Inflammatory macrophage (primary cell): ENCODE results near the gene PDS5A.
"Not testable (repeated sequence)": the region's sequence is repeated elsewhere in the genome, so short reads cannot be mapped to it uniquely, and the experiment has no call there.

Experiments
- DNase-seq, 2 donors: peaks; one replicate each; pipeline ENCODE4 v3.0.0-alpha.2; 2020 to 2022

The PDS5A gene

DNA sequence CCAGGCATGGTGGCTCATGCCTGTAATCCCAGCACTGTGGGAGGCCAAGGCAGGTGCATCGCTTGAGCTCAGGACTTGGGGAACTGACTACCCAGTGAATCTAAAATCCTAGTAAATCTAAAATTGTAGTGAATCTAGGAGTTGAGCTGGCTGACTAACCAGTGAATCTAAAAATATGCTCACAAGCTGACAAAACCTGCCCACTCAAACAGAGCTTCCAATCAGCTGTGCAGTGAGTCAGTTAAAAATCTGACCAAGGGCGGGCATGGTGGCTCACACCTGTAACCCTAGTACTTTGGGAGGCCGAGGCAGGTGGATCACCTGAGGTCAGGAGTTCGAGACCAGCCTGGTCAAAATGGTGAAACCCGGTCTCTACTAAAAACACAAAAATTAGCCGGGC, 72.7 kb downstream of the PDS5A start:
- DNase-seq: not testable (repeated sequence)

DNA sequence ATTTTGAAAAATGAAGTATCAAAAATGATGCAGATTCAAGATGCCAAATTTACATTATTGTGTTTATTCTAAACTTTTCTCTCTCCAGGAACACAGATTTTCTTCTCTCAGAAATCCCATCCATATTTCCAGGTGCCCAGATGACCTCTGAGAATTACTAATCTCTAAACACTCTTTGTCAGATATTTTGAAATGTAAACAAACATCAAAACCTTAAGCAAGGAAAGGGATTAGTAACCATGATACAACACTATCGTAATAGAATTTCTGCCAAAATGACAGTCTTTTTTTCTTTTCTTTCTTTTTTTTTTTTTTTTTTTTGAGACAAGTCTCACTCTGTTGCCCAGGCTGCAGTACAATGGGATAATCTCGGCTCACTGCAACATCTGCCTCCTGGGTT, 76.7 kb downstream of the PDS5A start:
- DNase-seq: no peak

DNA sequence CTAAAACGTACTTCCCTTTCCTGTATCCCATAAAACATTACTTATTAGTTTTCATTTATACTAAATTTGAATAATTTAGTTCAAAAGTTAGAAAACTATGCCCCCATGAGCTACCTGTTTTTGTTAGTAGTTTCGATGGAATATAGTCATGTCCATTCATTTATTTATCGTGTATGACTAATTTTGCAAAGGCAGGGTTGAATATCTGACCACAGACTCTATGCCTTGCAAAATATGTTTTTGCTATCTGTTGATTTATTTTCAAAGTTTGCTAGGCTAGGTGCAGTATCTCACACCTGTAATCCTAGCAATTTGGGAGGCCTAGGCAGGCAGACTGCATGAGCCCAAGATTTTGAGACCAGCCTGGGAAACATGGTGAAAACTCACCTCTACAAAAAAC, 78.4 kb downstream of the PDS5A start:
- DNase-seq: no peak

DNA sequence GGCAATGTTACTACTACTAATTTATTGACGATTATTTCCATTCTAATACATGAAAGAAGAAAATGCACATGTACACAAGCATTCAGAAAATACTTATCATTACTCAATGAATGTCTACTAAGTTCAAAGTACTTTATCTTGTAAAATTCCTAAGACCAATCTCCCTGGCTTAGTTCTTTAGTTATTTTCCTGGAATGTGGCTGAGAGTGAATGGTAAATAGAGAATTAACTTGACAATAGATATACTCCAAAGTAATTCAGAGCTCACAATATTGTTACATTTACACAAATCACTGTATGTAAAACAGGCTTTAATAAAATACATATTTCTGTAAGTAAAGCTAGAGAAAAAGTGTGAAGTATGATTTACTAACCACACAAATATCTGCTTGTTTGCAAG, 79.7 kb downstream of the PDS5A start:
- no peak for DNase-seq

DNA sequence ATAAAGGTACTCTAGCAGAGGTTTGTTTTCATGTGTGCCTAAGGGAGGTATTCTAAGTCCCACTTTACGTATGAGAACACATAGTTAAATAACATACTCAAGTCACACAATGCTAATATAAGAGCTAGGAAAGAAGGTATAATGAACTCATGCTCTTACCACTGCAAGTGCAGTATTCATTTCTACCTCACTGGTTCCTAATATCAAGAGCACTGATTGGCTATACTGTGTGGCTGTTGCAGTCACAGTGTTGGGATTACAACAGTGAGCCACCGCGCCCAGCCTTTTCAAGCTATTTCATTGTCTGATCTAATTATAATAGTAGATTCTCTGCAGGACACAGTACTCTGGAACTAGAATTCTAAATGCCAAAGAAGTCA, 84.0 kb downstream of the PDS5A start:
- DNase-seq: no peak

DNA sequence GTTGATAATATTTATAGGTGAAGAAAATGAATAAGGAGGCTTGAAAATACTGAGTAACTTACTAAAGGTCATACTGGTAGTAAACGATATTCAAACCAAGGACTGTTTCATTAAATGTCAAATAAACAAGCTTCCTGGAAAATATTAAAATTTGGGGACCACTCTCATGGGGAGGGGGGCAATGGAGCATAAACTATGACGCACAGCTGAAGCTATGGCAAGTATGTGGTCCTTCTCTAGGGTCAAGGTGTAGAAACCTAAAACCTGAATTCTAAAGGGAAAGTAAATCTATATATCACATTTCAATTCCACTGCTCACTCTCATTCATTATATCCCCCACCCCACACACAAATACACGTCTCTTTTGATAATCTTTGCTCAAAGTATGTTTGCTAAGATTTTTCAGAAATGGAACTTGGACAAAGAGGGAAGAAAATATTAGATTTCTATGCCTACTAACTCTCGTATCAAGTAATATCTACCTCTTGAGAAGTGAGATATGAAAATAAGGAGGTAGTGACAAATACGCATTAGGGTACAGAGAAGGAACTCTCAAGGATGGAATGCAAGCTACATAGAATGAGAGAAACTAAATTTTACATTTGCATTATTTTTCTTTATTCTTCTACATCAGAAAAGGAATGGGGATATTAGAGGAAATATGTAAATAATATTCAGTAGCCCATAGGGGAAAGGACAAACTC, 84.6 kb downstream of the PDS5A start:
- no peak for DNase-seq

DNA sequence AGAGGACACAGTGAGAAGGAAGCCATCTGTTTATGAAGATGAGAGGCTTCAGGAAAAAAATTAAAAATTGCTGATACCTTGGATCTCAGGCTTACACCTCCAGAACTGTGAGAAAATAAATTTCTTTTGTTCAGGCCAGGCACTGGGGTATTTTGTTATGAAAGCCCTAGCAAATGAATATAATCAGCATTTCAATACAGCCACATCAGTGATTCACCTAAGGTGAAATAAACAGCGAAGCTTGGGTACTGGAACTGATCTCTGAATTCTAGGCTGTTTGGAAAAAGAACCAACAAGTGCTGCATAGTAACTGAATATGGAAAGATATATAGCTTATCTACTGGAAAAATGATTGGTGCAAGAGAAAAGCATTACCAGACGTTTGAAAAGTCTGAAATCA, 88.5 kb downstream of the PDS5A start:
- DNase-seq: no peak

DNA sequence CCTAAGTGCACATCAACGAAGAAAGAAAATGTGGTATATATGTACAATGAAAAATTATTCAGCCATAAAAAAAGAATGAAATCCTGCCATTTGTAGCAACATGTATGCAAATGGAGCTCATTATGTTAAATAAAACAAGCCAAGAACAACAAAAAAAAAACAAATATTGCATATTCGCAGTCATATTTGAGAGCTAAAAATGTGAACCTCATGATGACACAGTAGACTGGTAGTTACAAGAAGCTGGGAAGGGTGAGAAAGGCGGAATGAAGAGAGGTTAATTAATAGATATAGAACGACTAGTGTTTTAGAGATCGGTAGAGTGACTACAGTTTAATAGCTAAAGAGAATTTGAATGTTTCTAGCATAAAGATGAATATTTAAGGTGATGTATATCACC, 89.2 kb downstream of the PDS5A start:
- no peak for DNase-seq

DNA sequence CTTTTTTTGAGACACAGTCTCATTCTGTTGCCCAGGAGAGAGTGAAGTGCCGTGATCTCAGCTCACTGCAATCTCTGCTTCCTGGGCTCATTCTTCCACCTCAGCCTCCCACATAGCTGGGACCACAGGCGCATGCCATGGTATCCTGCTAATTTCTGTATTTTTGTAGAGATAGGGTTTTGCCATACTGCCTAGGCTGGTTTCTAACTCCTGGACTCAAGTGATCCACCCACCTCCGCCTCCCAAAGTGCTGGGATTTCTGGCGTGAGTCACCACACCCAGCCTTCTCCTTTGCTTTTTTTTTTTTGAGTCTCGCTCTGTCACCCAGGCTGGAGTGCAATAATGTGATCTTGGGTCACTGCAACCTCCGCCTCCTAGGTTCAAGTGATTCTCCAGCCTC, 94.1 kb downstream of the PDS5A start:
- peak; percentile 34 to 72 for DNase-seq

DNA sequence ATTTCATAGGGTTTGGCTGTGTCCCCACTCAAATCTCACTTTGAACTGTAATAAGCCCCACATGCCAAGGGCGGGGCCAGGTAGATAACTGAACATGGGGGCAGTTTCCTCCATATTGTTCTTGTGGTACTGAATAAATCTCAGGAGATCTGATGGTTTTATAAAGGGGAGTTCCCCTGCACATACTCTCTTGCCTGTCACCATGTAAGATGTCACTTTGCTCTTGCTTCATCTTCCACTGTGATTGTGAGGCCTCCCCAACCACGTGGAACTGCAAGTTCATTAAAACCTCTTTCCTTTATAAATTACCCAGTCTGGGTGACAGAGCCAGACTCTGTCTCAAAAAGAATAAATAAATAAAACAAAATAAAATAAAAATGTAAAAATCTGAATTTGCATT, 95.9 kb downstream of the PDS5A start:
- peak; percentile 26 to 31 for DNase-seq

DNA sequence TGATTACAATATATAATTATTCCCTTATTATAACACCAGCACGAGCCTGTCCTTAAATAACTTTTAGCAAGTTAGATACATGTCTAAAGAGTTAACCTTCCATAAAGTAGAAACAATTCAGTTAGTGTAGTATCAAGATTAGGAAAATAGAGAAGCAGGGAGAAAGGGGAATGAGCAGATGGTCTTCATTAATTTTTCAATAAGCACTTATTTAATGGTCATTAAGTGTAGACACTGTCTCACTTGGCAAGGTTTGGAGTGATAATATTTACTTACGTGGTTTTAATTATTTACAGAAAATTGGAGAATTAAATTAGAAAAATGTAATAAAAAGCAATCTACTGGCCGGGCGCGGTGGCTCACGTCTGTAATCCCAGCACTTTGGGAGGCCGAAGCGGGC, 99.7 kb downstream of the PDS5A start:
- DNase-seq: no peak

DNA sequence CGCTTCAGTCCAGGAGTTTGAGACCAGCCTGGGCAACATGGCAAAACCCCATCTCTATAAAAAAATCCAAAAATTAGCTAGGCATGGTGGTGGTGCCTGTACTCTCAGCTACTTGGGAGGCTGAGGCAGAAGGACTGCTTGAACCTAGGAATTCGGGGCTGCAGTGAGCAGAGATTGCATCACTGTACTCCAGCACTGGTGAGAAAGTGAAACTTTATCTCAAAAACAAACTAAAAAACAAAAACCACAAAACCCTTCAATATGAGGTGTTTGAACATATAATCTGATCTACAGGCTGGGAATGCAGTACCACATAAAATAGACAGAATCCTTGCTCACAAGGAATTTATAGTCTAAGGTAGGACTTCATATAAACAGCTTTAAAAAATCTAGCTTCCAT, 103.9 kb downstream of the PDS5A start:
- no peak for DNase-seq

DNA sequence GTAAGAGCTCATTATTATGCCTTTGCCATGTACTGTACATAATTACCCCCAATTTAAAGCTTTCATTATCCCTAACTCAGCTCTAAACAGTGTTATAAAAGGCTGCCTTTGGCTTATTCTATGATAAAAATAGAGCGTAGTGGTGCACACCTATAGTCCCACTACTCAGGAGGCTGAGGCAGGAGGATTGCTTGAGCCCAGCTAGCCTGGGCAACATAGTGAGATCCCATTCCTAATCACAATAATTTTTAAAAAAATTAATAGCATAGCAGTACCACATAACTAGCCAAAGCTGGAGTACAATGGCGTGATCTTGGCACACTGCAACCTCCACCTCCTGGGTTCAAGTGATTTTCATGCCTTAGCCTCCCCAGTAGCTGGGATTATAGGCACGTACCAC, 112.4 kb downstream of the PDS5A start:
- no peak for DNase-seq

DNA sequence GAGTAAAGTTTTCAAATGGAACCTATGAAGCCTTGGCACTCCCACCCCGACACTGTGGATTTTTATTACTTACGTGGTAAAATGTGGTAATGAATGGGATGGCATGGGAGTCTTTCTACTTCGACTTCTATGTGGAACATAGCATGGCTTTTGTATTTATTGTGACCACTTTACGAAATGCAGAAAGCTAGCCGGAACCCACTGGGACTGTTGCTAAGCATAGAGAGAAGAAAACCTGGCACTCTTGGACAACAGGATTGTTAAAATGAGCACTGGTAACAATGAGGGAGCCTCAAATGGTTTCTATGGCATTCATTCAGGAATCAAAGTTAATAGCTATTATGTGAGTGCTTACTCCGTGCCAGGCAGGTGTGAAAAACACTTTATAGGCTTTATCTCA, 113.3 kb downstream of the PDS5A start:
- no peak for DNase-seq

DNA sequence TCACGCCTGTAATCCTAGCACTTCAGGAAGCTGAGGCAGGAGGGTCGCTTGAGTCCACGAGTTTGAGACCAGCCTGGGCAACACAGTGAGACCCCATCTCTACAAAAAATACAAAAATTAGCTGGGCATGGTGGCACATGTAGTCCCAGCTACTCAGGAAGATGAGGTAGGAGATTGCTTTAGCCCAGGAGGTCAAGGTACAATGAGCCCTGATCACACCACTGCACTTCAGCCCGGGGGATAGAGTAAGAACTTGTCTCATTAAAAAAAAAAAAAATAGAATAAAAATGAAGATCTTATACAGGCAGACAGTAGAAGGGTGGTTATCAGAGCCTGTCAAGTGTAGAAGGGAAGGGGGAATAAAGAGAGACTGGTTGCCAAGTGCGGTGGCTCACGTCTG, 116.9 kb downstream of the PDS5A start:
- DNase-seq: no peak

DNA sequence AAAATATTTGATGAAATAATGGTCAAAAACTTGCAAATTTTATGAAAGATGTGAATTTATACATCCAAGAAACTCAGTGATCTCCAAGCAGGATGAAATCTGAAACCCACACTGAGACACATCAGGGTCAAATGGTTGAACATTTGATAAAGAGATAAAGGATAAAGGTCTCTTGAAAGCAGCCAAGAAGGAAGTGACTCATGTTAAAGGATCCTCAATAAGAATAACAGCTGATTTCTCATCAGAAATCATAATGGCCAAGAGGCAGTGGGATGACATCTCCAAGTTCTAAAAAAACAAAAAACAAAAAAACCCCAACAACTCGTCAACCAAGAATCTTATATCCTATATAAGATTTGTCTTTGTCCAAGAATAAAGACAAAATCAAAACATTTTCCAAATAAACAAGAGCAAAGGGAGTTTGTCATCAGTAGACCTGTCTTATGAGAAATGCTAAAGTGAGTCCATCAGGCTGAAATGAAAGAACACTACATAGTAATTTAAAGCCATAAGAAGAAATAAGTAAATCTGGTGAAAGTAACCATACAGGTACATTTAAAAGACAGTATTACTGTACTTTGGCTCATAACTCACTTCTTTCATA, 121.7 kb downstream of the PDS5A start:
- no peak for DNase-seq

DNA sequence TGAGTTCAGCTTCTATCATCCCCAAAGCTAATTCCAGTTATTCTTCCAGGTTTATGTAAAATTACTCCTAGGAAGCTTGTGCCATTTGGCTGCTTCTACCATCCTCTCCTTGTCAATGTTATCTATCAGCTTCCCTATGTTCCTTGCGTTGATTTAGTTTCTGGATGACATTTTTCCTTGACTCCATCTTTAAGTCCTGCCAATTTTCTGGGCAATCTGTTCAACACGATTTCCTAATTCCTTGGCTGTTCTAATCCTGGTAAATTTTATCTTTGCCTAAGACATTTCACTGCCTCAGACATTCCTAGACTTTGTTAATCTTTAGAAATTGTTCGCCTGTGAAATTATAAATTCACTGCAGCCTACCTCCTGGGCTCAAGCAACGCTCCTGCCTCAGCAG, 125.1 kb downstream of the PDS5A start:
- DNase-seq: no peak

DNA sequence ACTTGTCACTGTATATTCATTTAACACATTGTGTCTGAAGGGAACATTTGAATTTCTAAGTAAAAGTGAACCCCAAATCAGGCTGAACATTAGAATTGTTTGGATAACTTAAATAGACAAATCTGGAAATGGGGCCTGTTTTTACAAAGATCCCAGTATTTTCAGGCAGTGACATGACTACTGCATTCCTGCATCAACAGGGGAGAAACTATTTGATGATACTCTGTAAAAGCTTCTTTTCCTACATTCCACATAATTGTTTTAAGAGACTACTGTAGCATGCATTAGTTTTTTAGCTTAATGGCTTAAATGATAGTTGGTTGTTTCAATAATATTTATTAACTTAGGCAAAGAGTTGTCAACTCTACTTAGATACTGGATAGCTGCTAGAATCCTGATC, 127.0 kb downstream of the PDS5A start:
- DNase-seq: no peak

DNA sequence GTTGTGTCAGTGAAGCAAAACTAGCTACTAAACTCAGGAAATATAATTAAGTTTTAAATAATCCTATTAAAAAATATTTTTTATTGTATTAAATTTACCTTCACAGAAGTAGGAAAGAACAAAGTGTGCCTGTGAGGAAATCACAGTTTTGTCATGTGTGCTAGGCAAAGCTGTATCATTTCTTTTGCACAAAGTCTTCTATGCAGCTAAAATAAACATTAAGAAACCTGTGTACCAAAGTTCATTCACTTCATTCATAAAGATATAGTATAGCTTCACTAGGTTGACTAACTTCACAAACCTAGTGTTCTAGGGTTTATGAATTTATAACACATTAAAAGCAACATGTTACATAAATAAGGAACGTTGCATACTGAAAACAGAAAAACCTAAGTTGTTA, 131.0 kb downstream of the PDS5A start:
- DNase-seq: no peak

DNA sequence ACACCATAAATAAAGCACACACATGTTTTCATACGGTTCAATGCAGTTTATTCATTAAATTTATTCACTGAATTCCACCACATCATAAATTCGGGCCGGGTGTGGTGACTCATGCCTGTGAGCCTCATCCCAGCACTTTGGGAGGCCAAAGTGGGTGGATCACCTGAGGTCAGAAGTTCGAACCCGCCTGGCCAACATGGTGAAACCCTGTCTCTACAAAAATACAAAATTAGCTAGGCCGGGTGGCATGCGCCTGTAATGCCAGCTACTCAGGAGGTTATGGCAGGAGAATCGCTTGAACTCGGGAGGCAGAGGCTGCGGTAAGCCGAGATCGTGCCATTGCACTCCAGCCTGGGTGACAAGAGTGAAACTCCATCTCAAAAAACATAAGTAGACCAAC, 131.6 kb downstream of the PDS5A start:
- no peak for DNase-seq

DNA sequence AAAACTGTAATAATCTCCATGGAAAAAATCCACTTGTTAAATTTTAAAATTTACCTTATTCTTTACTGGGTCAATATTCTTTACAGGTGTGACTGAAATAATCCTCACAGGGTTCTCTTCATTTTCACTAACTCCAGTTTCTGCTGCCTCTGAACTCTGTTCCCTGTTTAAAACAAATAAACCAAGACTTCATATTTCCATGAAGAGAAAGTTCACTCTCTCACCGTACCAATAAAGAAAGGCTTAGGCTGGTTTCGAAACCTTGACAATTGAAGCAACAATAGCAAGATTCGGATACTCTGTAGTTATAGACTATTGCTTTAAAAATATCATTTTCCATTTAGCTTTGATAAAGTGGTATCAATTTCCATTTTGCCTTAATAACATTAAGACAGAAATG, 135.8 kb downstream of the PDS5A start:
- no peak for DNase-seq

DNA sequence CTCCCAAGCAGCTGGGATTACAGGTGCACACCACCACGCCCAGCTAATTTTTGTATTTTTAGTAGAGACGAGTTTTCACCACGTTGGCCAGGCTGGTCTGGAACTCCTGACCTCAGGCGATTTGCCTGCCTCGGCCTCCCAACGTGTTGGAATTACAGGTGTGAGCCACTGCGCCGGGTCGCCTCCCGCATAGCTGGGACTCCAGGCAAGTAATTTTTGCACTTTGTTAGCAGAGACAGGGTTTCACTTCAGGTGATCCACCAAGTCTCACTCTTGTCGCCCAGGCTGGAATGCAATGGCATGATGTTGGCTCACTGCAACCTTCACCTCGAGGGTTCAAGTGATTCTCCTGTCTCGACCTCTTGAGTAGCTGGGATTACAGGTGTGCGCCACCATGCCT, 137.2 kb downstream of the PDS5A start:
- DNase-seq: not testable (repeated sequence)

DNA sequence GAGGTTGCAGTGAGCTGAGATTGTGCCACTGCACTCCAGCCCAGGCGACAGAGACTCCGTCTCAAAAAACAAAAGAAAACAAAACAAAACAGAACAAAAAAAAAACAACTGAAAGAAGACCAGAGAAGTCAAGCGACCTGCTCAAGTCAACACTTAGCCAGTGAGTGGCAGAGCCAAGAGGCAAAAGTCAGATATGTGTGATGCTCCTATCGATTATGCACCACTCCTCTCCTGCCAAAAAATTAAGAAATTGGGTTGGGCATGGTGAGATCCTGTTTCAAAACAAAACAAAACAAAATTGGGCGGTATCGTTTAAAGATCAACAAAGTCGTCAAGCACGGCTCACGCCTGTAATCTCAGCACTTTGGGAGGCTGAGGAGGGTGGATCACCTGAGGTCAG, 137.7 kb downstream of the PDS5A start:
- no peak for DNase-seq

DNA sequence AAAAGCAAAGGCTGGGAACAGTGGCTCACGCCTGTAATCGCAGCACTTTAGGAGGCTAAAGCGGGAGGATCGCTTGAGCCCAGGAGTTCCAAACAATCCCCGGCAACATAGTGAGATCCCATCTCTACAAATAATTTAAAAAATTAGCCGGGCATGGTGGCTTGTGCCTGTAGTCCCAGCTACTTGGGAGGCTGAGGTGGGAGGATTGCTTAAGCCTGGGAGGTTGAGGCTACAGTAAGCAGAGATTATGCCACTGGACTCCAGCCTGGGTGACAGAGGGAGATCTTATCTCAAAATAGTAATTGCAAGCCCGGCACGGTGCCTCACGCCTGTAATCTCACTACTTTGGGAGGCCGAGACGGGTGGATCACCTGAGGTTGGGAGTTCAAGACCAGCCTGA, 139.3 kb downstream of the PDS5A start:
- DNase-seq: not testable (repeated sequence)

DNA sequence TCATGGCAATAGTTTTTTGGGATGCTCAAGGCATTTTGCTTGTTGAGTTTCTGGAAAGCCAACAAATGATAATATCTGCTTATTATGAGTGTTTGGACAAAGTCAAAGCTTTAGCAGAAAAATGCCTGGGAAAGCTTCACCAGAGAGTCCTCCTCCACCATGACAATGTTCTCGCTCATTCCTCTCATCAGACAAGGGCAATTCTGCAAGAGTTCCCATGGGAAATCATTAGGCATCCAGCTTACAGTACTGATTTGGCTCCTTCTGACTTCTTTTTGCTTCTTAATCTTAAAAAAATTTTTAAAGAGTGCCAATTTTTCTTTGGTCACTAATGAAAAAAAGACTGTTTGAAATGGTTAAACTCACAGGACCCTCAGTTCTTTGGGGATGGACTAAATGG, 143.4 kb downstream of the PDS5A start:
- DNase-seq: no peak
